HG02678 (cell line): ENCODE results near the gene TMEM184B.
"Not testable (repeated sequence)": the region's sequence is repeated elsewhere in the genome, so short reads cannot be mapped to it uniquely, and the experiment has no call there.

ENCODE experiments used
- ATAC-seq: cut with Tn5 transposase; IDR thresholded peaks from one replicate; pipeline ENCODE4 v1.9.1; 2021; ENCODE audit warnings: mild to moderate bottlenecking, moderate library complexity; ENCODE audit not compliant: unreplicated experiment

The TMEM184B gene

DNA sequence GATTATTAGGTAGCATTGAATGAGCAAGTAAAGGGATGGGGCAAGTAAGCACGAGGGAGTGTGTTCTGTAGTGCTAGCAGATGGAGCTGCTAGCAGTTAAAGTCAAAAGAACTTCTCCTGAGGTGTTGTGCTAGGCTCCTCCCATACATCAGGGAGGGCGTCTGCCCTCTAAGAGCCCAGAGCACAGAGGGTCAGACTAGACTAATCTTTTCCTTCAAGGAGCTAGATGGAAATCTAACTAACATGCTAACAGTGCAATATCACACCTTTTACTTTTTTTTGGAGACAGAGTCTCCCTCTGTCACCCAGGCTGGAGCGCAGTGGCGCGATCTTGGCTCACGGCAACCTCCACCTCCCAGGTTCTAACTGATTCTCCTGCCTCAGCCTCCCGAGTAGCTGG, 88.0 kb downstream of the TMEM184B start:
- no peak for ATAC-seq

DNA sequence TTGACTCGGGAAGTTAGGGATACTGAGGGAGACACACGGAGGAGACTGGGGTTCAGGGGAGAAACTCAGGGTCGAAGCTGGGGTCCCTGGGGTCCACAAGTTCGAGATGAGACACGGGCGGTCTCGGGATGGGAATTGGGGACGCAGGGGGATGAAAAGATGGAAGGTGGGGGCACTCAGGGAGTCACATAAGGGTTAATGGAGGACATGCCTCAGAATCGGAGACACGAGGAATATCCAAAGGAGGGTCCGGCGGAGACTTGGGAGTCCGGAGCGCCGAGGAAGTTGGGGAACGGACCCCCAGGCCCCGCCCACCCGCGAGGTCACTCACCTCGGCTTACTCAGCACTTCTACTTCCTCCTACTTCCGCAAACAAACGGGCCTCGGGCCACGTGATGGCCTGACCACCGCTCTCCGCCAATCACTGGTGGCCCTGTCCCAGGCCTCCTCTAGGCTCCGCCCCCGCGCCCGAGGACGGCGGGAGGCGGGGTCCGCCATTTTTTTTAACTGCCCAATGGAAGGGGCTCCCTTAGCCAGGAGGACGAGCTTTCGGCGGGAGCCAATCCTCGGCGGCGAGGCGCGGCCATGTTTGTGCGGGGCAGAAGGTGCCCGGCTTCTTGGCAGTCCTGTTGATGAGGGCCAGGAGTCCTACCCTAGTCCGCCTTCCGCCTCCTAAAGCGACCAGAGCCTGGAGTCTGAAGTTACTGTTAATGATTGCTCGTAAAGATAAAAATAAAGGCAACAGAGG, 91.2 kb downstream of the TMEM184B start, which contains the start of gene PLA2G6:
Gene PLA2G6, minus strand, starts transcription at position 378 of the 748 bp plus-strand sequence. CDS start 12,404 bp downstream, outside the sequence.
- ATAC-seq: peak; percentile 88

DNA sequence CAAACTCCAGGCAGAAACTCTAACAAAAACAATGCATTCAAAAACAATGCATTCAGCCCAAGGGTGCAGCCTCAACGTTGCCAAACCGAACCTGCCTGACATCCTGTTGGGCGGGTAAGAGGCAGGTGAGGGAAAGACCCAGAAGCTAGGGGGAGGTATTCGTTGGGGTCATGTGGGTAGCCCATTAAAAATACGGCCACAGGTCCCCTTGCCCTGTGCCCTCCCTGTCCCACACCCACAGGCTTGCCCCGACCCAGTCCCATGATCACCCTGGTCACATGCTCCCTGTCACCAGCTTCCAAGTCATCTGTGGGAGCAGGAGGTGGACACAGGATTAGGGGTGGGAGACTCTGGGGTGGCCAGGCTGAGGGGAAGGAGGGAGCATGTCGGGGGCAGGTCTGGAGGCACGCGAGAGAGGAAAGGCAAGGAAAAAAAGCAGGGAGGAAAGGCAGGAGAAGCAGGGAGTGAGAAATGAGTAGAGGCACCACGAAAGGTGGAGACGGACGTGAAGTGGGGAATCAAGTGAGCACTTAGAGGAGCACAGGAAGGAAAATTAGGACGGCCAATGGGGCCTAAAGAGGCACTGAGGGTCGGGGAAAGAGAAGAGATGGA, 91.9 kb downstream of the TMEM184B start:
- no peak for ATAC-seq

DNA sequence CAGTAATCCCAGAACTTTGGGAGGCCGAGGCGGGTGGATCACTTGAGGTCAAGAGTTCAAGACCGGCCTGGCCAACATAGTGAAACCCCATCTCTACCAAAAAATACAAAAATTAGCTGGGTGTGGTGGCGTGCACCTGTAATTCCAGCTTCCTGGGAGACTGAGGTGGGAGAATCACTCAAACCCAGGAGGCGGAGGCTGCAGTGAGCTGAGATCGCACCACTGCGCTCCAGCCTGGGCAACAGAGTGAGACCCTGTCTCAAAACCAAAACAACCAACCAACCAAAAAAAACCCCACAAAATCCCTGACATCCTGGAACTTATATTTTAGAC, 94.2 kb downstream of the TMEM184B start:
- ATAC-seq: not testable (repeated sequence)

DNA sequence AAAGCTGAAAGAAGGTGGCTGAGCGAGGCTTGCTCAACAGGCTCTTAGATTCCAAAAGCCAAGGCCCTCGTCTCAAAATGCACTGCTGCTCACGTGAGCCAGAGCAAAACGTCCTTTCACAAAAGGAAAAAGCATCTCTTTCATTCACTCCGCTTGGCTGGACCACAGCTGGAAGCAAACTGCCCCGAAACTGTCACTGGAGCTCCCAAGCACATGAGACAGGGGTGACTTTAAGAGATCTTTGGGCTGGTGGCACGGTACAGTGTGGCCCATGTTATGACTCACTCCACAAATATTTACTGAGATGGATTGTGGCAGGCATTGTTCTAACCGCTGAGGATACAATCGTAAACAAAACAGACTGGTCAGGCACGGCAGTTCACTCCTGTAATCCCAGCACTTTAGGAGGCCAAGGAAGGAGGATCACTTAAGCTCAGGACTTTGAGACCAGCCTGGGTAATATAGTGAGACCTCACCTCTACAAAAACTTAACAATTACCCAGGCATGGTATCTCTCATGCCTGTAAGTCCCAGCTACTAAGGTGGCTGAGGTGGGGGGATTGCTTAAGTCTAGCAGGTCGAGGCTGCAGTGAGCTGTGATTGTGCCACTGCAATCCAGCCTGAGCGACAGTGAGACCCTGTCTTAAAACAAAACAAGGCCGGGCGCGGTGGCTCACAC, 94.7 kb downstream of the TMEM184B start:
- ATAC-seq: no peak

DNA sequence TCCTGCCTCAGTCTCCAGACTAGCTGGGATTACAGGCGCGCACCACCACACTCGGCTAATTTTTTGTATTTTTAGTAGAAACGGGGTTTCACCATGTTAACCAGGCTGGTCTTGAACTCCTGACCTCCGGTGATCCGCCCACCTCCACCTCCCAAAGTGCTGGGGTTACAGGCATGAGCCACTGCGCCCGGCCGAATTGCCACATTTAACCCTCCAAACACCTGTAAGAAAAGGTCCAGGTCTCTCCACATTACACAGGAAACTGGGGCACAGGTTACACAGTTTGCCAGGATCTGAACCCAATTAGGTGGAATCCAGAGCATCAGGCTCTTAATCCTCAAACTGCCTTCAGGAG, 95.3 kb downstream of the TMEM184B start:
- not testable (repeated sequence) for ATAC-seq

DNA sequence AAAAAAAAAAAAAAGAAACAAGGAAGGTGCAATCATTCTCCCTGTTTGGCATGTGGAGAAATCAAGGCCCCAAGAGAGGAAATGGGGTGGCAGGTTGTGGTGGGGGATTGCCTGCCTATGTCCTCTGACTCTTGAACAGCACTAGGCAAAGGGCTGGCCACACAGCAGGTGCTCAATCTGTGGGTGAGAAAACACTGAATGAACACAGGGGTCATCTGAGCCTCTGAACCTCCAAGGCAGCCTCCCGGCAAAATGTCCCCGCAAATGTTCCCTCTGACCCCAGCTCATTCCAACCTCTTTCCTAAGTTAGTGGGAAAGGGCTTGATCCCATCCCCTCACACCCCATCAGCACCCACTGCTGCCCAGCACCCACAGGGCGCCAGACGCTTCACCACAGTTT, 95.8 kb downstream of the TMEM184B start:
- ATAC-seq: no peak

DNA sequence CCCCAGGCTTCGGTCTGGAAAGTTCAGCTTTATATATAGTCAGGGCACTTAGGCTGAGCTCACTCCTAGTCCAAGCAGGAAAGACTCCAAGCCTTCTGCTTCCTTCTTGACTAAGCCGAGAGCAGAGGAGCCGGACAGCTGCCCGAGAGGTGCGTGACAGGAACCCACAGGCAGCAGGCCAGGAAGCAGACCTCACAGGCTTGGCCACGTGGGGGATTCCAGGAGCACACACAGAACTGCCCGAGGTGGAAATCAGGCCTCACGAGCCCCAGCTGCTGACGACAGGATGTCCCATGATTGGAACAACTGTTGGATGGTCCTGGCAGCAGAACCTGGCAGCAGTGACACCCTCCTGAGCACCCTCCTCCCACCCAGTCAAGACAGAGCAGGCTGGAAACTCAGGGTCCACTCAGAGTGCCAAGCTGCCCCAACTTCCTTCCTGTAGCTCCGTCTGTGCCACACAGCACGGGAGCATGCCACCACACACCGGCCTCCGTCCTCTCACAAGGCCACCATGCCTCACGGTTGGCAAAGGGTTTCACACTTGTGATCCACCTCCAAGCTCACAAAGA, 96.6 kb downstream of the TMEM184B start:
- ATAC-seq: no peak

DNA sequence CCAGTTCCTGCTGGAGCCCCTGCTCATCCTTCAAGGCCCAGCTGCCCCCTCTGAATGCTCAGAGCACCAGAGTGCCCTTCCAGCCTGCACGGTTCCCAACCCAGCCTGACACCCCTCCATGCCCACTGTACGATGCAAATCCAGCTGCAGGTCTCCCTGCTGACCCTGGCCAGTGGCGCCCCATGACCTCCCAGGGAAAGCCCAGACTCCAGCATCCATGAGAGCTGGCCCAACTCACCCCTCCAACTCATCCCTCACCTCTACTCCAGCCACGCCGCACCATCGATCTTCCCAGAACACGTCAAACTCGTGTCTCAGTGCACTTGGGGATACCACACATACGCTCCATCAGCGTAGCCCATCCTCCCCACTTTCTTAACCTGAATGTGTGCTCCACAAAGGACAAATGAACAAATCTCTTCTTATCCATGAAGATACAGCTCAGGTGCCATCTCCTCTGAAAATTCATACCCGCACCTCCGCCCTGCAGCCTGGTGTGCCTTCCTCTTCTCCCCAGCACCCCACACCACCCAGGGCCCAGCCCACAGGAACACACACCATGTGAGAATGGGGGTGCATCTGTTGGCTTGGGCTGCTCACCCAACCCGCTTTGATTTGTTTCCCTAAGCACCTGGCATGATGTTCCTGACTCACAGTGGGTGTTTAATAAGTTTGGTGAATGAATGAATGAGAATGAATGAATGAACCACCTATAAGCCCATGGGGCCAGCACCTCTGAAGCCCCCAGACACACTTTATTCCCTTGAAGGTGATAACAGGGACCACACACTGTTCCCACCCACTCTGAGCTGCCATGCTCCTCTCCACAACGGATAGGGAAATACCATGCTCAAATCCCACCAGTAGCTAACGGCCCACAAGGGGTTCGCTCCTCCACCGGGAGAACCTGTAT, 97.3 kb downstream of the TMEM184B start:
- no peak for ATAC-seq

DNA sequence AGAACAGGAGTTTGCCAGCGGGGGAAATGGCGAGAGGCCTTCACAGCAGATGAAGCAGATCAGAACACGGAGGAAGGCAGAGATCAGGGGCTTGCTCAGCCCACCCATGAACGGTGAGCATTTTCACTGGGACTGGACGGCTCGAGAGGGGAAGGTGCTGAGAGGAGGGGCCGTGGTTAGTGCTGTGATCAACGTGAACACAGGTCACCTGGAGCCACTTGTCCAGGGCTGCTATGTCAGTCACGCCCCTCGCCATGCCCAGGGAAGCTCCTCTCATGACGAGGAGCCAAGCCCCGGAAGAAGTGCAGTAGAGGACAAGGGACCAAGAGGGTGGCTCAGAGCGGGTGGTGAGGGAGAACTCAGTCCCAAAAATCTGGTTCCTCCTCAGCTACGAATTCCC, 98.2 kb downstream of the TMEM184B start:
- ATAC-seq: no peak

DNA sequence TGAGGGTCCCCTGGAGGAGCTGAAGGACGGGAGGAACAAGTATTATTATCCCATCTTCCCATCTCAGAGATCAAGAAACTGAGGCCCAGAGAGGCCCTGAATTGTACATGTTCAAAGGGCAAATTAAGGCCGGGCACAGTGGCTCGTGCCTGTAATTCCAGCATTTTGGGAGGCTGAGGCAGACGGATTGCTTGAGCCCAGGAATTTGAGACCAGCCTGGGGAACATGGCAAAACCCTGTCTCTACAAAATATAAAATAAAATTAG, 99.2 kb downstream of the TMEM184B start:
- no peak for ATAC-seq

DNA sequence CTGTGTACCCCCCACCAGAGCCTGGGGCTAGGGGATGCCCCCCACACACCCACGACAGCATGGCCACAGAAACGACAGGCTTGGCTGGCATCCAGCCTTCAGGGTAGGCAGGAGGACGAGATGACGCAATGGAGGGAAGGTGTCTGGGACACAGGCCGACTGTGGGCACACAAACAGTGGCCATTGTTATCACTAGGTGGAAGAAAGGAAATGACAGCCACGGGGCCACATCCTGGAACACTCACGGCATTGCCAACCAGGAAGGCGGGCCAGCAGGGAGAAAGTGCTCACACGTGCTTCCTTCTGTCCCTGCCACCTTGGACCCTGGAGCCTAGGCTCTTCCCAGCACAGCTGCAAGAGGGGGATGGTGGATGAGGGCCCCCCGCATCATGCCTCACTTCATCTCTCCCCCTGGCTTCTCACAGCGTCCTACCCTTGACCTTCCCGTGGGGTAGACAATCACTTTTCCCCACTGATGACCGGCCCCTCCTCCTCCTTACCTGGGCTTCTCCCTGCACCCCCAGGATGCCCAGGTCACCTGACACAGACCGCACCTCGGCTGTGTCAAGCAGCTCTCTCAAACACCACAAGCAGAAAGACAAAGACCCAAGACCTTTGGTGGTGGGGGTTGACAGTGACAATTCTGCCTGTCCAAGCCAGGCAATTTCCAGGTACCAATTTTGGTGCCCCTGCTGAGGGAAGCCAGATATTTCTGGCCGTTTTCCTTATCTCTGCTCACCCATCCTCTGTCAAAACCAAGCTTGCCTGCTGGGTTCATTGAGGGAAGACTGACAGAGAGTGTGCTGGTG, 99.8 kb downstream of the TMEM184B start:
- ATAC-seq: no peak

DNA sequence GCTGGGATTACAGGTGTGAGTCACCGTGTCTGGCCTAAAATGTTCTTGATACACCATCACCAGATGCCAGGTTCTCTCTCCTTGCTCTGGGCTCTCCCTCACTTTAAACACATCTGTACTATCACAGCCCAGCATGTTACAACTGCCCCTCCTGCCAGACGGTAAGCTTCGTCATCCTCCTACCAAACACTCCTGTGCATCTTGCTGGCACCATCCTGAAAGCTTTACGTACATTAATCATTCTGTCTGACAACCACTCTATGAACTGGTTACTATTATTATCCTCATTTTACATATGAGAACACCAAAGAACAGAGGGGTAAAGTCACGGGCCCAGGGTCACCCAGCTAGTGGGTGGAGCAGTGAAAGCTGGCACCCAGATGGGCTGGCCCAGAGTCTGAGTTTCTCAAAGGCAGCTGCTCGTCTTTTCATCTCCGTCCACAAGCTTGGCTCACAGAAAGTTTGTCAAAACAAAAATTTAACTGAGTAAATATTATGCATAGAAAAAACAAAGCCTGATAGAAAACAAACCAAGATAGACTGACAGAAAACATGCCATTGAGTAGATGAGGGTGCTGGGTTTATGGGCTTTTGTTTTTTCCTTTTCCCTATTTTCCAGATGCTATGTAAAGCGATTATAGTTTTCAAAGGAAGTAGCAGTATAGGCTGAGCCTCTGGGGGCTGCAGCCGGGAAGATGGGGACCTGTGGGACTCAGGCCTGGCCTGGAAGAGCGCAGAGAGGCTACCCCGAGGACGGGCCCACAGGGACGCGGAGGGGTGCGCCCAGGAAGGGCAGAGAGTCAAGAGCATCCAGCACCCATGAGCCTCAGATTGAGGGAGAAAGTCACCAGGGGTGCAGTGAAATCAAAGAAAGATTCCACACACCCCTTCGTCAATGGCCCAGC, 100.6 kb downstream of the TMEM184B start:
- no peak for ATAC-seq

DNA sequence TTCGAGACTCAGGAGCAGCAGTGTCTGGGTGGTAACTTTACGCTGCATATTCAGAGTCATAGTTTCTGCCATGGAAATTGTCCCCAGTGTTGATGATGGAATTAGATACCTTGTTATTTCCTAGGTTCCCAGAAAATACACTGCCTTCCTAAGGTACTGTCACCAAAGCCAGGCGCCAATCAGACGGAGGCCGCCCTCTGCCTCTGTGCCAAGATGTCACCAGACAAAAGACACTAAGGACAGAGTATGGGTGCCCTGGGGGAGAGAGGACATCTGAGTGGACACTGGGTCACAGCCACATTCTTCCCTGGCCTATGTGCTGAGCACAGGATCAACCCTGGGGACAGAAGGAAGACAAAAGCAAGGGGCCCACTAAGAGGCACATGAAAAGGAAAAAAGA, 102.3 kb downstream of the TMEM184B start:
- no peak for ATAC-seq
